Activated naive CD4-positive, alpha-beta T cell treated with anti-CD3 and anti-CD28 coated beads for 36 hours (primary cell): Measurements from ENCODE around the gene KLHDC7A. TPM values are rescaled to one million over a fixed set of nuclear protein-coding genes. Genes with fewer than 3 reads are reported as not detected.

Source experiments
- CTCF ChIA-PET: fragments of 350-600 bp; sonication (Branson Sonifier 250); formaldehyde crosslinking; loops from one replicate; lab custom pipeline; 2021; ENCODE audit warnings: antibody characterized with exemption; lab: Charles Lee
- DNase-seq: peaks from one replicate; pipeline ENCODE4 v3.0.0-alpha.2; 2020
- H3K27ac Mint-ChIP-seq: one replicate; pipeline ENCODE4 v1.8.0; 2021; ENCODE audit warnings: mild to moderate bottlenecking, mixed read lengths
- H3K27me3 Mint-ChIP-seq: one replicate; pipeline ENCODE4 v1.8.0; 2021; ENCODE audit warnings: low read depth, mixed read lengths
- H3K36me3 Mint-ChIP-seq: one replicate; pipeline ENCODE4 v1.8.0; 2021; ENCODE audit warnings: low read depth, mixed read lengths
- H3K4me1 Mint-ChIP-seq: one replicate; pipeline ENCODE4 v1.8.0; 2021; ENCODE audit warnings: low read depth, mixed read lengths
- H3K4me3 Mint-ChIP-seq: one replicate; pipeline ENCODE4 v1.8.0; 2021; ENCODE audit warnings: mild to moderate bottlenecking, moderate library complexity, mixed read lengths
- H3K9me3 Mint-ChIP-seq: one replicate; pipeline ENCODE4 v1.8.0; 2021; ENCODE audit warnings: mixed read lengths
- intact Hi-C: fragments of 100-400 bp; cut with micrococcal nuclease; formaldehyde crosslinking; loops from one replicate; pipeline ENCODE4 v1.15.1; 2023
- total RNA-seq, 2 experiments: library from RNA; stranded (reverse); gene quantifications; one replicate each; pipeline ENCODE4 v1.2.3, GENCODE V29; 2021

KLHDC7A gene
- total RNA-seq, 2 experiments from 2014 or later = not detected

GRCh38 chr1:18496497-18497235 lies 15.9 kb downstream of the KLHDC7A start:
- Mint-ChIP-seq H3K4me1 (no peaks in the 10 kb centered on the region), H3K27me3 (peaks cover 15% of the 10 kb centered on the region), H3K27ac (no peak overlapping the region), H3K4me3 (no peak overlapping the region), H3K9me3 (no peaks in the 10 kb centered on the region), H3K36me3 (no peaks in the 10 kb centered on the region)
- intact Hi-C loops = no loop called here
- DNase-seq = no peak
- CTCF ChIA-PET = no interaction called here

DNA sequence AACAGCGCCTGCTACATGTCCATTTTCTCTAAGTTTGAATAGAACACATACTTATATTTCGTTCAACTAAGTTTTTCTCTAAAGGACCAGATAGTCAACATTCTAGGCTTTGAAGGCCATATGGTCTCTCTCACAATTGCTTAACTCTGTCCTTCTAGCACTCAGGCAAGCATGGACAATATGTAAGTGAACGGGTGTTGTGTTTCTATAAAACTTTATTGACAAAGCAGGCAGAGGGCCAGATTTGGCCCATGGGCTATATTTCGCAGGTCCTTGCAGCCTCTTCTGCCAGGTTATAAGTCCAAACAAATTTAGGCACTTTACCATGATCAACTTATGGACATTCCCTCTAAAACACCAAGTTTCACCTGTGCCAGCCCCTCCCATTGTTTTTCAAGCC lies 21.1 kb downstream of the KLHDC7A start:
- no peak for DNase-seq
- Mint-ChIP-seq H3K9me3 (no peaks in the 10 kb centered on the region), H3K27ac (no peak overlapping the region), H3K27me3 (peaks cover 12% of the 10 kb centered on the region), H3K4me1 (no peaks in the 10 kb centered on the region), H3K4me3 (no peak overlapping the region), H3K36me3 (no peaks in the 10 kb centered on the region)
- intact Hi-C loops = no loop called here
- CTCF ChIA-PET = no interaction called here

- no peaks in the 10 kb centered on the region for H3K4me1 Mint-ChIP-seq
- CTCF ChIA-PET = interaction anchor here (1.0 kb wide), 1 partner anchor 28 kb away, joined by 3 read pairs; no protein-coding TSS in a partner anchor
Observed at GRCh38 chr1:18504609-18505008, 23.9 kb downstream of the KLHDC7A start.

DNA sequence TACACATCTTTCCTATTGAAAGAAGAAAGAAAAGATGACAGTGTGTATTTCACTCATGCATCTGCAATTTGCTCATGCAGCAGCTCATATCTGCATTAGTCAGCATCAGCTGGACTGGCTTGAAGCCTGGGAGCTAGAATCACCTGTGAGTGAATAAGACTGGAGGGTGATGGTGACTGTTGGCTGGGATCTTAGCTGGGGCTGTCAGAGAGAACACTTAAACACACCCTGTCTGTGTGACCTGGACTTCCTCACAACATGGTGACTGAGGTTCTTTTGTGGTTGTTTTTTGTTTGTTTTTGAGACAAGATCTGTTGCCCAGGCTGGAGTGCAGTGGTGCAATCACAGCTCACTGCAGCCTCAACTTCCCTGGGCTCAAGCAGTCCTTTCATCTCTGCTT lies 24.9 kb downstream of the KLHDC7A start:
- CTCF ChIA-PET = interaction anchor here (0.6 kb wide), 1 partner anchor 12 kb away, joined by 4 read pairs; no protein-coding TSS in a partner anchor
- Mint-ChIP-seq H3K27ac (no peak overlapping the region), H3K4me3 (no peak overlapping the region), H3K36me3 (no peaks in the 10 kb centered on the region), H3K27me3 (peaks cover 4% of the 10 kb centered on the region), H3K9me3 (no peaks in the 10 kb centered on the region), H3K4me1 (no peaks in the 10 kb centered on the region)
- intact Hi-C loops = no loop called here
- no peak for DNase-seq

More at GRCh38 chr1:18504609-18505008, 23.9 kb downstream of the KLHDC7A start:
- H3K4me3 Mint-ChIP-seq = no peak overlapping the region
- peaks cover 6% of the 10 kb centered on the region for H3K27me3 Mint-ChIP-seq
- H3K9me3 Mint-ChIP-seq = no peaks in the 10 kb centered on the region
- no peak for DNase-seq
- H3K36me3 Mint-ChIP-seq = no peaks in the 10 kb centered on the region
- intact Hi-C loops = no loop called here
- H3K27ac Mint-ChIP-seq = no peak overlapping the region

DNA sequence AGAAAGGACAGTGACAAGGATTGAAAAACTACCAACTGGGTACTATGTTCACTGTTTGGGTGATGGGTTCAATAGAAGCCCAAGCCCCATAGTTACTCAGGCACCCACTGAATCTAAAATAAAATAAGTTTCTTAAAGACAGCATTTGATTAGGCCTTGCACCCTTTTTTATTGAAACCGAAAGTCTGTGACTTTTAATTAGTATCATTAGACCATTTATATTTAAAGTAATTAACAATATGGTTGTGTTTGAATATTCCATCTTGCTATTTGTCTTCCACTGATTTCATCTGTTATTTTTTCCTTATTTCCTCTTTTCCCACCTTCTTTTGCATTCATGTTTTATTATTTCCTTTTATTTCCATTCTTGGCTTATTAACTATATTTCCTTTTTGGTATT lies 27.4 kb downstream of the KLHDC7A start:
- H3K4me1 Mint-ChIP-seq = no peaks in the 10 kb centered on the region
- H3K9me3 Mint-ChIP-seq = no peaks in the 10 kb centered on the region
- peaks cover 9% of the 10 kb centered on the region for H3K27me3 Mint-ChIP-seq
- H3K27ac Mint-ChIP-seq = no peak overlapping the region
- CTCF ChIA-PET = no interaction called here
- no peak overlapping the region for H3K4me3 Mint-ChIP-seq
- DNase-seq = no peak
- no peaks in the 10 kb centered on the region for H3K36me3 Mint-ChIP-seq
- intact Hi-C loops = no loop called here

GRCh38 chr1:18511149-18511873 lies 30.6 kb downstream of the KLHDC7A start:
- no peak overlapping the region for H3K27ac Mint-ChIP-seq
- CTCF ChIA-PET = interaction anchor here (0.5 to 0.7 kb wide), 2 partner anchors 299 to 756 kb away, joined by 3 to 6 read pairs; partner anchors contain the start of gene ACTL8
- no peaks in the 10 kb centered on the region for H3K4me1 Mint-ChIP-seq
- H3K4me3 Mint-ChIP-seq = no peak overlapping the region
- intact Hi-C loops = no loop called here
- H3K9me3 Mint-ChIP-seq = peaks cover 12% of the 10 kb centered on the region
- no peak for DNase-seq
- peaks cover 9% of the 10 kb centered on the region for H3K27me3 Mint-ChIP-seq
- H3K36me3 Mint-ChIP-seq = peaks cover 1% of the 10 kb centered on the region

DNA sequence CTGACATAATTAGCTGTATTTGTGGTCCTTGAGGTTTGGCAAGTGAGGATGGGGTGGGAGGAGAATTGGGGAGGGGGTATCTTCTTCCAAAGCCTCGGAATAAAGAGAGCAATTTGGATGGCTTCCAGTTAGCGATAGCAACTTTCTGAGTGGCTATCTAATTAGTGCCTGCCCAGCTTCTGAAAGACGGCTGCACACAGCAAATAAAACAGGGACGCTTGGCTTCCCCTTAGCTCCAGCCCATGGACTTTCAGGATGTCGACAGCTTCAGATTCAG lies 31.1 kb downstream of the KLHDC7A start:
- no peaks in the 10 kb centered on the region for H3K4me1 Mint-ChIP-seq
- no peak for DNase-seq
- intact Hi-C loops = no loop called here
- H3K27me3 Mint-ChIP-seq = peaks cover 9% of the 10 kb centered on the region
- peaks cover 1% of the 10 kb centered on the region for H3K36me3 Mint-ChIP-seq
- no peak overlapping the region for H3K27ac Mint-ChIP-seq
- no peak overlapping the region for H3K4me3 Mint-ChIP-seq
- H3K9me3 Mint-ChIP-seq = peaks cover 12% of the 10 kb centered on the region
- CTCF ChIA-PET = interaction anchor here (0.5 to 0.7 kb wide), 2 partner anchors 299 to 757 kb away, joined by 3 to 6 read pairs; partner anchors contain the start of gene ACTL8

GRCh38 chr1:18512883-18513282 lies 32.2 kb downstream of the KLHDC7A start:
- Mint-ChIP-seq H3K4me3 (peak overlapping the region; percentile 25), H3K36me3 (peaks cover 1% of the 10 kb centered on the region), H3K27ac (no peak overlapping the region)

GRCh38 chr1:18513995-18514394 lies 33.3 kb downstream of the KLHDC7A start:
- no peak overlapping the region for H3K4me3 Mint-ChIP-seq
- no peaks in the 10 kb centered on the region for H3K4me1 Mint-ChIP-seq
- H3K27me3 Mint-ChIP-seq = peaks cover 14% of the 10 kb centered on the region
- H3K27ac Mint-ChIP-seq = no peak overlapping the region
- intact Hi-C loops = no loop called here
- peaks cover 17% of the 10 kb centered on the region for H3K9me3 Mint-ChIP-seq
- CTCF ChIA-PET = no interaction called here
- H3K36me3 Mint-ChIP-seq = peaks cover 1% of the 10 kb centered on the region
- DNase-seq = no peak

More at GRCh38 chr1:18512883-18513282, 32.2 kb downstream of the KLHDC7A start:
- peaks cover 17% of the 10 kb centered on the region for H3K9me3 Mint-ChIP-seq
- CTCF ChIA-PET = no interaction called here
- intact Hi-C loops = no loop called here
- H3K27me3 Mint-ChIP-seq = peaks cover 9% of the 10 kb centered on the region
- H3K4me1 Mint-ChIP-seq = no peaks in the 10 kb centered on the region
- DNase-seq = no peak

DNA sequence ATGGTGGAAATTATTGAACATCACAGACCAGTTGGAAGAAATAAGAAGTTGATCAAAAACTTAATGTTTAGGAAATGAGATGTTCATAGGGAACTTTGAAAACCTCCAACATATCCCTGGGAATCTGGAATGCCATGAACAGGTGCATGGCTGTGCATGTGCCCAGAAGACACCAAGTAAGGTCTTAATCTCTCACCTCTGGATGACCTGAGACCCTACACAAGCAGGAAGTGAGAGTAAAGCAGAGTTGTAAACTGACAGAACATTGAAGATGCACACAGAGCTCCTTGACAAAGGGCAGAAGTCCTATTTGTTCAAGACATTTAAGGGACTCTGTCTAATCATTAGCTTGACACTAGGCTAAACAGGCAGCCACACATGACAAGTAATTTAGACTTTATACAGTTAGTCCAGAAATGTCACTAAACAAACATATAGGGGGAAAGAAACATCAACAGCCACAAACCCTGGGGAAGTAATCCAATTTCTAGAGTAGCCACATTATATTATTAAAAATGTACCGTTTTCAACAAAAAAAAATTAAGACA lies 34.5 kb downstream of the KLHDC7A start:
- no peak overlapping the region for H3K4me3 Mint-ChIP-seq
- peaks cover 1% of the 10 kb centered on the region for H3K36me3 Mint-ChIP-seq
- peaks cover 10% of the 10 kb centered on the region for H3K27me3 Mint-ChIP-seq
- H3K27ac Mint-ChIP-seq = no peak overlapping the region
- intact Hi-C loops = no loop called here
- CTCF ChIA-PET = no interaction called here
- no peak for DNase-seq
- peaks cover 17% of the 10 kb centered on the region for H3K9me3 Mint-ChIP-seq
- H3K4me1 Mint-ChIP-seq = no peaks in the 10 kb centered on the region

- Mint-ChIP-seq H3K36me3 (peaks cover 1% of the 10 kb centered on the region), H3K4me3 (no peak overlapping the region)
Observed at GRCh38 chr1:18516473-18516872, 35.7 kb downstream of the KLHDC7A start.

GRCh38 chr1:18526436-18527275 lies 45.9 kb downstream of the KLHDC7A start:
- no peaks in the 10 kb centered on the region for H3K4me1 Mint-ChIP-seq
- no peak overlapping the region for H3K27ac Mint-ChIP-seq
- no peaks in the 10 kb centered on the region for H3K36me3 Mint-ChIP-seq
- intact Hi-C loops = no loop called here
- H3K9me3 Mint-ChIP-seq = no peaks in the 10 kb centered on the region
- CTCF ChIA-PET = interaction anchor here (0.6 kb wide), 1 partner anchor 70 kb away, joined by 3 read pairs; no protein-coding TSS in a partner anchor
- peaks cover 18% of the 10 kb centered on the region for H3K27me3 Mint-ChIP-seq
- no peak overlapping the region for H3K4me3 Mint-ChIP-seq
- no peak for DNase-seq

More at GRCh38 chr1:18516473-18516872, 35.7 kb downstream of the KLHDC7A start:
- no peak overlapping the region for H3K27ac Mint-ChIP-seq
- peaks cover 10% of the 10 kb centered on the region for H3K27me3 Mint-ChIP-seq
- H3K4me1 Mint-ChIP-seq = no peaks in the 10 kb centered on the region
- CTCF ChIA-PET = no interaction called here
- intact Hi-C loops = no loop called here
- peaks cover 17% of the 10 kb centered on the region for H3K9me3 Mint-ChIP-seq
- DNase-seq = no peak
